GM21723 (cell line): ENCODE measurements around the gene NUP133.
"Not testable (repeated sequence)": the region's sequence is repeated elsewhere in the genome, so short reads cannot be mapped to it uniquely, and the experiment has no call there.

Experiments used
- ATAC-seq: cut with Tn5 transposase; IDR thresholded peaks from one replicate; pipeline ENCODE4 v1.9.1; 2021; ENCODE audit warnings: mild to moderate bottlenecking, moderate library complexity; ENCODE audit not compliant: unreplicated experiment

Gene NUP133

GRCh38 chr1:229420224-229420623 is 87.9 kb downstream of the NUP133 start:
- no peak for ATAC-seq

GRCh38 chr1:229418586-229418985 is 89.6 kb downstream of the NUP133 start:
- ATAC-seq = not testable (repeated sequence)

GRCh38 chr1:229412810-229413209 is 95.3 kb downstream of the NUP133 start:
- not testable (repeated sequence) for ATAC-seq

GRCh38 chr1:229412056-229412455 is 96.1 kb downstream of the NUP133 start:
- ATAC-seq = no peak

GRCh38 chr1:229411434-229412055 is 96.6 kb downstream of the NUP133 start:
- ATAC-seq = no peak

- ATAC-seq = no peak
These were observed 97.3 kb downstream of the NUP133 start for GRCh38 chr1:229410692-229411433.

DNA sequence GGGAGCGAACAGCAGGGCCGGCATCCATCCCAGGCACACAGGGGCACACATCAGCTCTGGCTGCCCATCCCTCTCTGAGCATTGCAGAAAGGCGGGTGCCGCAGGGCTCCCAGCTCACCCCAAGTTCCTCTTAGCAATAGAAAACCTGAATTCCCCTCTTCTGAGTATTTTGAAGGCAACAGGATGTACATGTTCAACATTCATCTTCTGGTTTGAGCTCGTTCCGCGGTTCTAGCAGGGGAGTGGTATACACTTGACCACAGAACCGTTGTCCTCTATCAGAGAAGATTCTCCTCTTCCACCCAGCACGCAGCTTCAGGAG is 97.8 kb downstream of the NUP133 start:
- ATAC-seq = no peak

- no peak for ATAC-seq
These were observed 98.3 kb downstream of the NUP133 start for GRCh38 chr1:229409616-229410369.

- ATAC-seq = no peak
These were observed 99.6 kb downstream of the NUP133 start for GRCh38 chr1:229408458-229409037.

GRCh38 chr1:229407206-229408026 is 100.7 kb downstream of the NUP133 start:
- ATAC-seq = no peak

GRCh38 chr1:229406798-229407197 is 101.3 kb downstream of the NUP133 start:
- no peak for ATAC-seq

DNA sequence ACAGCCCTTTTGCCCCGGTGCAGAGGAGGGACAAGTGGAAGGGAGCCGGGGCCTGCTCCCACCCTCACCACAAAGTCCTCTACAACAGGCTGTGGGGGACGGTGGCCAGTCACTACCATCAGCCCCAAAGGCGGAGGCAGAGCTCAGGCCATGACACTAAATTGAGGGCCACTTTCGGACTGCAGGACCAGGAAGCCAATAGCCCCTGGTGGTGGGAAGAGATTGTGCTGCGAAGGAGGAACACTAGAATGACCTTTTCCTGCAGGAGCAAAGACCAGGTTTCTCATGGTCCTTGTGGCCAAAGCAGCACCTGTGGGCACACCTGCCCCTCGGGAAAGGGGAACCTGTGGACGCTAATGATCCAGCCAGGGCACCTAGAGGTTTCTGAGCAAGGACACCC is 104.6 kb downstream of the NUP133 start:
- no peak for ATAC-seq

DNA sequence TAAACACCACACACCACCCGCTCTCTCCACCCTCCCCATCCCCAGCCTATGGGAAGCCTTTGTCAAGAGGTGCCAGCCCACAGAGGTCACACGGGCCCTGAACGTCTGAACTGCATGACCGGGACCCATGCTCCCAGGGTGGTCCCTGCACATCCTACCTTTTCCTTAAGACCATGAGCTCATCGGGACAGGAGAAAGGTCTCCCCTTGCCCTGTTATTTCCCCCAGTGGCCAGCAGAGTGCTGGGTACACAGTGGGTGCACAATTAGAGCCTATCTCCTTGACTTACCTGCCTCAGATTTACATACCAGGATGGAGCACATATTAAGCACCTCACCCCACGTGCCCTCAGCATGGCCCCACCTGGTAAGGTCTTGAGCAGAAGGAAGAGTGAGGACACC is 105.1 kb downstream of the NUP133 start:
- ATAC-seq = no peak

- ATAC-seq = not testable (repeated sequence)
These were observed 105.8 kb downstream of the NUP133 start for GRCh38 chr1:229402329-229402728.

DNA sequence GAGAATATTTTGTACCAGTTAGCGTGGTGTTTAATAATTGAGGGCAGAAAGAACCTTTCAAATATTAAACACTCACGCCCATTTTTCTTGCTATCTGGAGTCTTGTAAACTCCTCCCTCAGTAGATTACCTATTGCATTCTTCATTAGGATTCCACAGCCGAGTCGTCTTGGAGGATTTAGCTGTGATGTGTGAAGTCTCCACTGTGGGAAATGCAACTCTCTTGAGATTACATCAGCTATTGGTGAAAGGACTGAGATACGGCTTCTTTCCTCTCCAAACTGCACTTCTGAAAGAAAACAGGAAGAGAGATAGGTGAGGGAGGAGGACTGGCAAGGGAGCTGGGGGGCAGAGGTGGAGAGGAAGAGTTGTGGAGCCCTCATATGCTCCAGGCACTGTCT is 110.4 kb downstream of the NUP133 start:
- no peak for ATAC-seq

- no peak for ATAC-seq
These were observed 111.4 kb downstream of the NUP133 start for GRCh38 chr1:229396585-229397206.

GRCh38 chr1:229394517-229394916 is 113.6 kb downstream of the NUP133 start:
- not testable (repeated sequence) for ATAC-seq

DNA sequence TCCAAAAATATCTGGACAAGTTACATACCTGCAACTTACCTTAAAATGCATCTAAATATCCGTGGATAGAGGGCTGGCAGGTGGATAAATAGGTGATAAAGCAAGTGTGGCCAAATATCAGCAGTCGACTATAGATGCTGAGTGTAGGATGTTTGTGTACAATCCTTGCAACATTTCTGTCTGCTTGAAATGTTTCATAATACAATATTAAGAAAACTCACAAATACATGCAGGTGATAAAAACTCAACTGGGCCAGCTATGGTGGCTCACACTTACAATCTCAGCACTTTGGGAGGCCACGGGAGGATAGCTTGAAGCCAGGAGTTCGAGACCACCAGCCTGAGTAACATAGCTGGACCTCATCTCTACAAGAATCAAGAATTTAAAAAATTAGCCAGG is 115.2 kb downstream of the NUP133 start:
- no peak for ATAC-seq
